Measurements from ENCODE around the gene EBLN1. TPM values are rescaled to one million over a fixed set of nuclear protein-coding genes. Genes with fewer than 3 reads are reported as not detected.

Gene EBLN1
- total and polyA plus RNA-seq, 9 donors = not detected

DNA sequence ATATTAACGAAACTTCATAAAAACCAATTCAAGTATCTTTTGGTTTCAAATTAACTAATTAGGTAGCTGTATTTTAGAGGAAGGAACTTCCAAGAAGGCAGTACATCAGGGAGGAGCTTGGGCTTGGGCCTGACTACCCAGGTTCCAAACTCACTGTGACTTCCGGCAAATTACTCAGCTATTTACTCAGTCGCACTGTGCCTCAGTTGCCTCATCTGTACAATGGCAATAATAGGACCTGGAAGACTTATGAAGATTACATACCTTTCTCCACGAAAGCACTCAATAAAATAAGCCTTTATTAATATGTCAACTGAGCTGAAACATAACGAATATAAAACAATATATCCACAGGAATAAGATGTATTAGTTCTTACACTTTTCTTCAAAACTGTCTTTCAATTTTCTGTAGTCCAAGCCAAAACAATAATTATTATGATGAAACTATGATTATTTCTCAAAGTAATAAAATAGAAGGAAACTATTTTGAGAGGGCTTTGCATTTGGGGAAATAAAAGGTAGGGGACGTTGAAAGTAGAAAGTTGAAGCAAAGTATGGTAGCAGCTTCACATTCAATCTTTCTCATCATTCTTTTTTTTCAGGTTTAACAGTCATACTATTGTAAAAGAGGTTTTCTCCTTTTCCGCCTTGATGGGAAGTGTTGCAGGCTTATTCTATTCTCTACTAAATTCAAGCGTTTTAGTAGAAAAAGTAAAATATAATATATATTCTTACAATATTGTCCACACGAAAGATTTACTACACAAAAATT is 10.5 kb upstream of the EBLN1 start:
- Histone ChIP-seq H3K4me1 (ENCODE audit: insufficient read depth) (no peaks in the 10 kb centered on the region), H3K27me3 (no peaks in the 10 kb centered on the region), H3K4me3 (peak overlapping the region; percentile 58), H3K27ac (peak overlapping the region in 1 of 2 donors; percentile 97), H3K36me3 (no peaks in the 10 kb centered on the region), H3K9me3 (no peaks in the 10 kb centered on the region)
- 38 to 42% (median 40%) methylated on average over 9 of the region's 9 CpGs for WGBS, 3 donors
- no peak for DNase-seq
- intact Hi-C loops (cut with DNase I) = loop anchor here in 2 of 4 donors (2.0 to 10.0 kb wide), 4 partner anchors 88 to 734 kb away; partner anchors contain the start of gene COMMD3 (in 2 of the 2)
- TF ChIP-seq, protein P1, sequence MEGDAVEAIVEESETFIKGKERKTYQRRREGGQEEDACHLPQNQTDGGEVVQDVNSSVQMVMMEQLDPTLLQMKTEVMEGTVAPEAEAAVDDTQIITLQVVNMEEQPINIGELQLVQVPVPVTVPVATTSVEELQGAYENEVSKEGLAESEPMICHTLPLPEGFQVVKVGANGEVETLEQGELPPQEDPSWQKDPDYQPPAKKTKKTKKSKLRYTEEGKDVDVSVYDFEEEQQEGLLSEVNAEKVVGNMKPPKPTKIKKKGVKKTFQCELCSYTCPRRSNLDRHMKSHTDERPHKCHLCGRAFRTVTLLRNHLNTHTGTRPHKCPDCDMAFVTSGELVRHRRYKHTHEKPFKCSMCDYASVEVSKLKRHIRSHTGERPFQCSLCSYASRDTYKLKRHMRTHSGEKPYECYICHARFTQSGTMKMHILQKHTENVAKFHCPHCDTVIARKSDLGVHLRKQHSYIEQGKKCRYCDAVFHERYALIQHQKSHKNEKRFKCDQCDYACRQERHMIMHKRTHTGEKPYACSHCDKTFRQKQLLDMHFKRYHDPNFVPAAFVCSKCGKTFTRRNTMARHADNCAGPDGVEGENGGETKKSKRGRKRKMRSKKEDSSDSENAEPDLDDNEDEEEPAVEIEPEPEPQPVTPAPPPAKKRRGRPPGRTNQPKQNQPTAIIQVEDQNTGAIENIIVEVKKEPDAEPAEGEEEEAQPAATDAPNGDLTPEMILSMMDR (IDR thresholded peaks at IDR 0.05) = no peak
- TF ChIP-seq EP300 (IDR thresholded peaks at IDR 0.05) (no peak), POLR2A (IDR thresholded peaks at IDR 0.05) (no peak)

DNA sequence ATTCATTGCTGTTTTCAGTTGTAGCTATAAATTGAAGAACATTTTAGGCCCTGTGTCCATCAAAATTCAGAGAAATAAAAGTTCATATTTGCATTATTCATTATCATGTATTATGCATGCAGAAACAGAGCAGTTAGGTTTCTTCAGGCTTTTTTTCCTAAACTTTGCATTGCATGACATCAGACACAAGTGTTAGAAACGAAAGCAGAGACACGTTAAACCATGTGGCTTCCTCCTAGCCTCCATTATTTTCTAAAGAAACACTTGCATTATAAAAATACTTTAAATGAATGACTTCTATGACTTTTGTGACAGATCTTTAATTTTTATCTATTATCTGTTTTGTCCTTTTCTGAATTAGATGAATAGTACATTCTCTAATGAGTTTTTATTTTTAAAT is 8.8 kb upstream of the EBLN1 start:
- no peaks in the 10 kb centered on the region for H3K27me3 ChIP-seq
- intact Hi-C loops (cut with DNase I) = loop anchor here in 1 of 4 donors (5.0 to 10.0 kb wide), 3 partner anchors 91 to 732 kb away; partner anchors contain the start of gene COMMD3
- TF ChIP-seq POLR2A (IDR thresholded peaks at IDR 0.05) (no peak), EP300 (IDR thresholded peaks at IDR 0.05) (no peak)
- TF ChIP-seq, protein P1 (IDR thresholded peaks at IDR 0.05) = no peak

DNA sequence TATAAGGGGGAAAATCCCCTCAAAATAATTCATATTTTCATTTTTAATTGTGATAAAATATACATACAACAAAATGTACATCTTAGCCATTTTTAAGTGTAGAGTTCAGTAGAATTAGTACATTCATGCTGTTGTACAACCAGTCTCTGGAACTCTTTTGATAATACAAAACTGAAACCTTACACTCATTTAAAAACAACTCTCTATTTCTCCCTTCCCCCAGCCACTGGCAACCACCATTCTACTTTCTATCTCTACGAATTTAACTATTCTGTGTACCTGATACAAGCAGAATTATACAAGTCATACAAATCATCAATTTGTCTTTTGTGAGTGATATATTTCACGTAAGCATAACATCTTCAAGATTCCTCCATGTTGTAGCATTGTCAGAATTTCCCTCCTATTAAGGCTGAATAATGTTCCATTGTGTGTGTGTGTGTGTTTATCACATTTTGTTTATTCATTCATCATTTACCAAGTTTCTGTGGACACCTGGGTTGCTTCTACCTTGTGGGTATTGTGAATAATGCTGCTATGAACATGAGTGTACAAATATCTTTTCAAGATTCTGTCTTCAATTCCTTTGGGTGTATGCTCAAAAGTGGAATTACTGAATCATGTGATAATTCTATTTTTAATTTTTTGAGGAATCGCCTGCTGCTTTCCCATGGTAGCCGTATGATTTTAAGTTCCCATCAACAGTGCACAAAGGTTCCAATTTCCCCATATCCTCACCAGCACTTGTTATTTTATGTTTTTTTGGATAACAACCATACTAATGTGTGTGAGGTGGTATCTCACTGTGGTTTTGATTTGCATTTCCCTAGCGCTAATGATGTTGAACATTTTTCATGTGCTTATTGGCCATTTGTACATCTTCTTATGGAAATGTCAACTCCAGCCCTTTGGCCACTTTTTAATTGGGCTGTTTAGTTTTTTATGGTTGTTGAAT is 4.7 kb upstream of the EBLN1 start:
- no peaks in the 10 kb centered on the region for H3K27me3 ChIP-seq
- no peak overlapping the region for H3K27ac ChIP-seq
- no peak overlapping the region for H3K4me3 ChIP-seq
- TF ChIP-seq POLR2A (IDR thresholded peaks at IDR 0.05) (no peak), EP300 (IDR thresholded peaks at IDR 0.05) (no peak)
- TF ChIP-seq, protein P1 (IDR thresholded peaks at IDR 0.05) = no peak
- H3K36me3 ChIP-seq = no peaks in the 10 kb centered on the region
- 88 to 92% (median 89%) methylated on average over 5 of the region's 5 CpGs for WGBS, 3 donors
- H3K9me3 ChIP-seq = no peaks in the 10 kb centered on the region
- H3K4me1 ChIP-seq (ENCODE audit: insufficient read depth) = no peaks in the 10 kb centered on the region
- DNase-seq = no peak
- intact Hi-C loops (cut with DNase I) = loop anchor here in 1 of 4 donors (10.0 kb wide), 1 partner anchor 728 kb away; no protein-coding TSS in a partner anchor

More for the DNA sequence above, 8.8 kb upstream of the EBLN1 start:
- Histone ChIP-seq H3K27ac (no peak overlapping the region), H3K36me3 (no peaks in the 10 kb centered on the region), H3K4me1 (ENCODE audit: insufficient read depth) (no peaks in the 10 kb centered on the region), H3K4me3 (no peak overlapping the region), H3K9me3 (no peaks in the 10 kb centered on the region)
- 92 to 95% (median 95%) methylated on average over 2 of the region's 2 CpGs for WGBS, 3 donors
- DNase-seq = no peak

DNA sequence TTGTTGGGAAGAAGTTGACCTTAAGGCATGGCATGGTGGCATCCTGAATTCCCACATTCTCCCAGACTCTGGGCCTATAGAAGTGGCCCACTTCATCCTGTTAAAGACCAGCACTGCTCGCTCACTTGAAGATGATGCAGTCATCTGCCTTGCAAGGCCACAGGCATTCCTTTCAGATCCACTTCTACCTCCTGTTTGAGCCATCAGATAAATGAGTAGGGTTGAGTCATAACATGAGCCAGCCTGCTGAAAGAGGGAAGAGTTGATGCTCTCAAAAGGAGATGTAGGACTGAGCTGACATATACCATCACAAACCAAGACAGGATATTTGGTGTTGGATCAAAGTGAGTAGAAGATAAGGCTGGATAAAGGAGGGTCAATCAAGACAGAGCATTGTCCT is 1.5 kb upstream of the EBLN1 start:
- H3K36me3 ChIP-seq = no peaks in the 10 kb centered on the region
- TF ChIP-seq POLR2A (IDR thresholded peaks at IDR 0.05) (no peak), EP300 (IDR thresholded peaks at IDR 0.05) (no peak)
- TF ChIP-seq, protein P1 (IDR thresholded peaks at IDR 0.05) = no peak
- no peak overlapping the region for H3K27ac ChIP-seq
- H3K27me3 ChIP-seq = no peaks in the 10 kb centered on the region
- no peaks in the 10 kb centered on the region for H3K9me3 ChIP-seq
- WGBS, 3 donors = 88 to 100% (median 98%) methylated on average over 1 of the region's 1 CpG
- H3K4me1 ChIP-seq (ENCODE audit: insufficient read depth) = no peaks in the 10 kb centered on the region
- DNase-seq = no peak
- intact Hi-C loops (cut with DNase I) = no loop called here
- H3K4me3 ChIP-seq = no peak overlapping the region

All from ovary (tissue), 9 donors.